Renal cortex interstitium (tissue), 11 donors: ENCODE results near the gene GEMIN2. TPM values are rescaled to one million over a fixed set of nuclear protein-coding genes. Genes with fewer than 3 reads are reported as not detected.
"Not testable (repeated sequence)": the region's sequence is repeated elsewhere in the genome, so short reads cannot be mapped to it uniquely, and the experiment has no call there.

ENCODE experiments used
- DNase-seq, 11 donors: peaks; one replicate each; pipeline ENCODE4 v3.0.0-alpha.2; 2013; ENCODE audit warnings: low read depth in 9 of 11, low spot score in 4 of 11; ENCODE audit errors: extremely low read depth in 1 of 11
- polyA plus RNA-seq, 3 donors: library from polyadenylated mRNA; unstranded; fragments of 120-200 nt; gene quantifications; one replicate each; pipeline ENCODE4 v1.2.1, GENCODE V29; 2013; ENCODE audit not compliant: insufficient read length in 3 of 3

The GEMIN2 gene
- polyA plus RNA-seq, 3 donors, result 20.8 to 26.9 (median 24.3) TPM

- DNase-seq, result peak; percentile 59 to 89 (median 80)
Observed at GRCh38 chr14:39102969-39103957, 10.9 kb upstream of the GEMIN2 start, which contains the start of gene SEC23A. Gene SEC23A (minus strand): TSS chr14:39103235. CDS start chr14:39096118, 7,117 bp downstream.

GRCh38 chr14:39104078-39104801 lies 9.9 kb upstream of the GEMIN2 start:
- DNase-seq, result not testable (repeated sequence)

DNA sequence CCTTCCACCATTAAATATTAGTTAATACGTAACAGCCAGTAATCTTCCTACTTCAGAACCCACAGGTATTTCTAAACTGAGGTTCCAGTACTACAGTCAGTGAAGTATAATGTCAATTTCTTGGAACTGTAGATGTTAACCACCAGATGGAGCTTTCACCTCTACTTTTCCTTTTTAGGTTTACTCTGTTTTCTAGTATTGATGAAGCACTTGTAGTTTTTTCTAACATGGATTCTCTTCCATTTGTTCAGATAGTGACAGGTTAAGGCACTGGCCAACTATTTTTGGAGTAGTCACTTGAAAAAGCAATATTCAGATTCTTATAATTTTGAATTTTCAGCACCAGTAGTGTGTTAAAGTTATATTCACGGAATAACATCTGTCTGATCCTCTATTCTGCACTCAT lies 6.5 kb upstream of the GEMIN2 start:
- DNase-seq, result peak in 1 of 11 donors; percentile 17

- DNase-seq, result no peak
Observed at GRCh38 chr14:39108791-39109190, 5.3 kb upstream of the GEMIN2 start.

GRCh38 chr14:39109893-39110715 lies 4.0 kb upstream of the GEMIN2 start:
- DNase-seq, result no peak

- DNase-seq, result no peak
Observed at GRCh38 chr14:39113685-39114072, 444 bp upstream of the GEMIN2 start.

DNA sequence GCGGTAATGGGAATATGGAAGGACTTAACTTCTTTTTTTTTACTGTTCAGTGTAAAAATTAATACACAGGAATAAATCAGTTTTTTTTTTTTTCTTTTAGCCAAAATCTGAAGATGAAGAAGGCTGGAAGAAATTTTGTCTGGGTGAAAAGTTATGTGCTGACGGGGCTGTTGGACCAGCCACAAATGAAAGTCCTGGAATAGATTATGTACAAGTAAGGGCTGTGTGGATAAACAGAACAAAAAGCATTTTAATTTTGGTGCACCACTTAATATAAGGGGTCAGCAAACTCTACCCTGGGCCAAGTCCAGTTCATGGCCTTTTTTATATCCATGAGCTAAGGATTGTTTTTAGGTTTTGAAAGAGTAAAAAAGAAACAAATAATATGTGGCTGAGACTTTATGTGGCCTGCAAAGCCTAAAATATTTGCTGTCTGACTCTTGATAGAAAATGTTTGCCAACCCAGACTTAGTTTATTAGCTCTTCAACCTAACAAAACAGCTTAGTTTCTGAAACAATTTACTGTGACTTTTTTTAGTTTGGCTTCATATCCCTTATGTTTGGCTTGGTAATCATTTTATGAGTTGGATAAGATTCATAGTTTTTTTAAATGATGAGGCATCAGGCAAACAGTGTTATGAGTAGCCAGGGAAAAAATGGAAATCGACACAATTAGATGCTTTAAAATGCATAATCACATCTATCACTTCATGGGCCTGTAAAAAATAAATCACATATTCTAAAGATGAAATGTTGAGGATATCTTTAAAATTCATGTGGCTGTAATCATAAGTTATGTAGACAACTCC lies 8.4 kb downstream of the GEMIN2 start:
- DNase-seq, result no peak

- not testable (repeated sequence) for DNase-seq
Observed at GRCh38 chr14:39137835-39138234, 23.7 kb downstream of the GEMIN2 start.

- no peak for DNase-seq
Observed at GRCh38 chr14:39138440-39138839, 24.3 kb downstream of the GEMIN2 start.

GRCh38 chr14:39140170-39140569 lies 26.0 kb downstream of the GEMIN2 start:
- no peak for DNase-seq

DNA sequence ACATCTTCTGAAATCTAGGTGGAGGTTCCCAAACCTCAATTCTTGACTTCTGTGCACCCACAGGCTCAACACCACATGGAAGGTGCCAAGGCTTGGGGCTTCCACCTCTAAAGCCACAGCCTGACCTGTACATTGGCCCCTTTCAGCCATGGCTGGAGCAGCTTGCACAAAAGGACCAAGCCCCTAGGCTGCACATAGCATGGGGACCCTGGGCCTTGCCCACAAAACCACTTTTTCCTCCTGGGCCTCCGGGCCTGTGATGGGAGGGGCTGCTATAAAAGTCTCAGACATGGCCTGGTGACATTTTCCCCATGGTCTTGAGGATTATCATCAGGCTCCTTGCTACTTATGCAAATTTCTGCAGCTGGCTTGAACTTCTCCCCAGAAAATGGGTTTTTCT lies 27.5 kb downstream of the GEMIN2 start:
- not testable (repeated sequence) for DNase-seq

DNA sequence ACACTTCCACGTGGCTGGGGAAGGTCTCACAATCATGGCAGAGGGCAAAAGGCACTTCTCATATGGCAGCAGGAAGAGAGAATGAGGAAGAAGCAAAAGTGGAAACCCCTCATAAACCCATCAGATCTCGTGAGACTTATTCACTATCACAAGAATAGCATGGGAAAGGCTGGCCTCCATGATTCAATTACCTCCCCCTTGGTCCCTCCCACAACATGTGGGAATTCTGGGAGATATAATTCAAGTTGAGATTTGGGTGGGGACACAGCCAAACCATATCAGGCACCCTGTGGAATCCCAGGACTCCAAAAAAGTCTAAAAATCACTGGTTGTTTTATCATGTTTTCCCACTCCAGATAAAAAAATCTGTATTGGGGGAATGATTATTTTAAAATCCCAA lies 29.1 kb downstream of the GEMIN2 start:
- DNase-seq, result not testable (repeated sequence)

GRCh38 chr14:39145266-39145966 lies 31.3 kb downstream of the GEMIN2 start:
- no peak for DNase-seq

GRCh38 chr14:39154594-39155189 lies 40.6 kb downstream of the GEMIN2 start:
- no peak for DNase-seq

DNA sequence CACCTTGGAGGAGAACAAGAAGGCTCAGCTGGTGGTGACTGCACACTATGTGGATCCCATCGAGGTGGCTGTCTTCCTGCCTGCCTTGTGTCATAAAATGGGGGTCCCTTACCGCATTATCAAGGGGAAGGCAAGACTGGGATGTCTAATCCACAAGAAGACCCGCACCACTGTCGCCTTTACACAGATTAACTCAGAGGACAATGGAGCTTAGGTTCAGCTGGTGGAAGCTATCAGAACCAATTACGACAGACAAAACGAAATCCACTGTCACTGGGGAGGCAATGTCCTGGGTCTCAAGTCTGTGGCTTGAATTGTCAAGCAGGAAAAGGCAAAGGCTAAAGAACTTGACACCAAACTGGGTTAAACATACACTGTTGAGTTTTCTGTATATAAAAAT lies 43.4 kb downstream of the GEMIN2 start:
- DNase-seq, result no peak

DNA sequence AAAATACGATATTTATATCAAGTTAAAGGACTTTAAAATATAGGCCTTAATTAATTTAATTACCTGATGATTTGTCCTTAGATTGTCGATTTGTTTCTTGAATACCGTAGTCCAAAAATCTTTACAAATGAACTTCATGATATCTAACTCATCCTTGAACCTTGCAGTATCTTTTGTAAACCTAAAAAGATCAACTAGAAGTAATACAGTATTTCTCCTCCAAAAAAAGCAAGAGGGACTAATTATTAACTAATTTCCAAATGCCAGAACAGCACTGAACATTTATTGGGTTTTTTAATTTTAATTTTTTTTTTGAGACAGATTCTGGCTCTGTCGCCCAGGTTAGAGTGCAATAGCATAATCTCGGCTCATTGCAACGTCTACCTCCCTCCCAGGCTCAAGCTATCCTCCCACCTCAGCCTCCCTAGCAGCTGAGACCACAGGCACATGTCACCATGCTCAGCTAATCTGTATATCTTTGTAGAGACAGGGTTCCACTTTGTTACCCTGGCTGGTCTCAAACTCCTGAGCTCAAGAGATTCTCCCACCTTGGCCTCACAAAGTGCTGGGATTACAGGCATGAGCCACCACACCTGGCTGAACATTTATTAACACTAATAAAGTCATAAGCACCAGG lies 44.2 kb downstream of the GEMIN2 start:
- DNase-seq, result no peak

DNA sequence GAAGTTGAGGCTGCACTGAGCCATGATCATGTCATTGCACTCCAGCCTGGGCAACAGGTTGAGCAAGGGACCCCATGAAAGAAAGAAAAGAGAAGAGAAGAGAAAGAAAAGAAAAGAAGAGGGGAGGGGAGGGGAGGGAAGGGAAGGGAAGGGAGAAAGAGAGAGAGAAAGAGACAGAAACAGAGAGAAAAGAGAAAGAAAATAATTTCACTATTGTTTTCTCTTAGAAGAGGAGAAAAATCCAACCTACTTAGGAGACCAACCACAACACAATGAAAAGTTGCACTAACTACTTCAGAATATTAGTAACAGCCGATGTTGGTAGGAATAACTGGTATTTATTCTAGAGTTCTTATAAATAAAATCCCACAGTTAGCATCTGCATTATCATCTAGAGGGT lies 46.4 kb downstream of the GEMIN2 start:
- DNase-seq, result no peak
